ENCODE data around the gene TTYH3.

Gene TTYH3

GRCh38 chr7:2708547-2709310, 76.9 kb downstream of the TTYH3 start:
- TF ChIP-seq, protein P1, sequence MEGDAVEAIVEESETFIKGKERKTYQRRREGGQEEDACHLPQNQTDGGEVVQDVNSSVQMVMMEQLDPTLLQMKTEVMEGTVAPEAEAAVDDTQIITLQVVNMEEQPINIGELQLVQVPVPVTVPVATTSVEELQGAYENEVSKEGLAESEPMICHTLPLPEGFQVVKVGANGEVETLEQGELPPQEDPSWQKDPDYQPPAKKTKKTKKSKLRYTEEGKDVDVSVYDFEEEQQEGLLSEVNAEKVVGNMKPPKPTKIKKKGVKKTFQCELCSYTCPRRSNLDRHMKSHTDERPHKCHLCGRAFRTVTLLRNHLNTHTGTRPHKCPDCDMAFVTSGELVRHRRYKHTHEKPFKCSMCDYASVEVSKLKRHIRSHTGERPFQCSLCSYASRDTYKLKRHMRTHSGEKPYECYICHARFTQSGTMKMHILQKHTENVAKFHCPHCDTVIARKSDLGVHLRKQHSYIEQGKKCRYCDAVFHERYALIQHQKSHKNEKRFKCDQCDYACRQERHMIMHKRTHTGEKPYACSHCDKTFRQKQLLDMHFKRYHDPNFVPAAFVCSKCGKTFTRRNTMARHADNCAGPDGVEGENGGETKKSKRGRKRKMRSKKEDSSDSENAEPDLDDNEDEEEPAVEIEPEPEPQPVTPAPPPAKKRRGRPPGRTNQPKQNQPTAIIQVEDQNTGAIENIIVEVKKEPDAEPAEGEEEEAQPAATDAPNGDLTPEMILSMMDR (conservative IDR thresholded peaks at IDR 0.05; ENCODE audit: low read depth, low read length), result no peak
- no peak overlapping the region for H3K4me3 ChIP-seq (ENCODE audit: low read depth, low read length)
- no peak for DNase-seq (ENCODE audit: low read depth)

DNA sequence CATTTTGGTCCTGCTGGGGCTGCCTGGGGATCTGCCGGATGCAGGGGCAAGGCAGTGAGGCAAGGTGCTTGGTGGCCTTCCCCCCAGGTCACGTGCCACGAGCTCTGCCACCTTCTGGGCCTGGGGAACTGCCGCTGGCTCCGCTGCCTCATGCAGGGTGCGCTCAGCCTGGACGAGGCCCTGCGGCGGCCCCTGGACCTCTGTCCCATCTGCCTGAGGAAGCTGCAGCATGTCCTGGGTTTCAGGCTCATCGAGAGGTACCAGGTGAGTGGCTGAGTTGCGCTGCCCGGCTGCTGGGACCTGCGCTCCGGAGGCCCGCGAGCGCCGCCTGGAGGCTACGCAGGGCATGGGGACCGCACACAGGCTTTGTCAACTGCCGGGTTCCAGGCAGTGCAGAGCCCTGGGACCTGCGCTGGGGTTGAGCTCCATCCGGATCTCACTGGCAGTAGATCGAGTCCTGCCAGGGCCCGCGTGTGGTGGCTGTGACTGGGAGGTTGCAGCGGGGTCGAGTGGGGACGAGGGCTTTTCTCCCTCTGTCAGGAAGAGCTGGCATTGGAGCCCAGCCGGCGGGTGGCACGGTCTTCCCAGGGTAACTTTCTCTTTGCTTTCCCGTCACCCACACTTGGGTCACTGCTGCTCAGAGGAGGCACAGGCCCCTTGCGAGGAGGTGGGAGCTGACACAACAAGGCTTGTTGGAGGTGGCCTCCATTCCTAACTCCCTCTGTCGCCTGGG, 77.9 kb downstream of the TTYH3 start:
- TF ChIP-seq, protein P1 (conservative IDR thresholded peaks at IDR 0.05; ENCODE audit: low read depth, low read length), result peak; percentile 90
- peak; percentile 62 for DNase-seq (ENCODE audit: low read depth)
- no peak overlapping the region for H3K4me3 ChIP-seq (ENCODE audit: low read depth, low read length)

DNA sequence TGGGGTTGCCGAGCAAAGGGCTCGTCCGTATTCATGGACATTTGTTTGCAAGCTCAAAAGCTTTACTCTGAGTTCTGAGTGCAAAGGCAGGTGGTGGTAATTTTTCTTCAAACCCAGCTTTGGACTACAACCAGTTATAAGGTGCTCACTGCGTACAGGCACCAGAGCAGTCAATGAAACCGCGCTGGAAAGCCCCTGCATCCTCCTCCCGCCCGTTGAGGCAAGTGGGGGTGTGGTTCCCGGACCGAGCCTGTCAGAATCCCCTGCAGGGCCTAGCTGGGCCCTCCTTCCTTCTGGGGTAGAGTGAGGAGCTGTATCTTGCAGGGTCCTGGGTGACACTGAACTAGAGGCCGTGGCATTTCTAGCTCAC, 78.5 kb downstream of the TTYH3 start:
- no peak for DNase-seq (ENCODE audit: low read depth)
- H3K4me3 ChIP-seq (ENCODE audit: low read depth, low read length), result no peak overlapping the region
- TF ChIP-seq, protein P1 (conservative IDR thresholded peaks at IDR 0.05; ENCODE audit: low read depth, low read length), result no peak

DNA sequence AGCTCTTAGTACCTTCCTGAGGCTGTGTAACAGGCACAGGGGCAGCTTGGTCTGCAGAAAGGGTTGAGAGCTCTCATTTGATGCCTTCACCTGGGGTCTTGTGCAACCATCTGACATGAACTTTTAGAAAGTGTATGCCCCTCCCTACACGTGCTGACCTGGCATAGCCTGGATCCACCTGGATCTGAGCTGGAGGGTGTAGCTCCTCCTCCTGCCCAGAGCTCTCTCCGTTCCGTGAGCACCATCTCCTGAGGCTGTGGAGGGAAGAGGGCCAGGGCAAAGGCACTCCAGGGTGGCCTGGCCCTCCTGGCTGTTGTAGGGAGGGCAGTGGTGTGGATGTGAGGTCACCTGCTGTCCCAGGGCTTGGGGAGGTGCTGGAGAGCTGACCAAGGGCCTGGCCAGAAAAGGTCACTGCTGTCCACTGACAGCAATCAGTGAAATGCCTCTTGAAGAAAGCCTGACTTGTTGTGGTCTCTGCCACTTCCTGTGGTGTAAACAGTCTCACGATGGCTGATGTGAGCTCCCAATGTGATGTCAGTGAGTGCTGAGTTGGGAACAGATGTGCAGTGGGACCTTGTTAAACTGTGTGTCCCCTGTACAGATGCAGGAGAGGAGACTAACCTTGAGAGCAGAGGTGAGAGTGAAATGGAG, 79.2 kb downstream of the TTYH3 start:
- TF ChIP-seq, protein P1 (conservative IDR thresholded peaks at IDR 0.05; ENCODE audit: low read depth, low read length), result no peak
- DNase-seq (ENCODE audit: low read depth), result peak; percentile 32
- no peak overlapping the region for H3K4me3 ChIP-seq (ENCODE audit: low read depth, low read length)

- DNase-seq (ENCODE audit: low read depth), result no peak
- H3K4me3 ChIP-seq (ENCODE audit: low read depth, low read length), result no peak overlapping the region
- TF ChIP-seq, protein P1 (conservative IDR thresholded peaks at IDR 0.05; ENCODE audit: low read depth, low read length), result no peak
Observed at GRCh38 chr7:2711895-2712675, 80.3 kb downstream of the TTYH3 start.

DNA sequence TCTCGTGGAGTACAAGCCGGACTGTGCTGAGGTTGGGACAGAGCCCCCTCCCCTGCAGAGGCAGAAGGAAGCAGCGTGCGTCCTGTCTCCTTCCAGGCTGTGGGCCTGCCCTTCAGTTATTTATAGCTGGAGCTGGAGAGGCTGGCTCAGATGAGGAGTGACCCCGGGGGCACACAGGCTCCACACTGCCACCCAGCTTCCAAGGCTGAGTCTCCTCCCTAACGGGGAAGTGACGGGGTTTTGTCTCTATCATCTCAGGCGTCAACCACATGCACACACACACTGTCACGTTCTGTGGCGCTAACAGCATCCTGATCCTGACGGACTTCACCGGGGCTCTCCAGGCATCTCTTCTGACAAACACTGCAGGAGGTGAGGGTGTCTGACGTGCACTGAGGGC, 81.6 kb downstream of the TTYH3 start:
- TF ChIP-seq, protein P1 (conservative IDR thresholded peaks at IDR 0.05; ENCODE audit: low read depth, low read length), result peak; percentile 36
- DNase-seq (ENCODE audit: low read depth), result peak; percentile 27

More for the DNA sequence above, 81.6 kb downstream of the TTYH3 start:
- no peak overlapping the region for H3K4me3 ChIP-seq (ENCODE audit: low read depth, low read length)

Data from choroid plexus epithelial cell (primary cell).